Measurements from ENCODE around the gene CSF2RB.

CSF2RB gene

DNA sequence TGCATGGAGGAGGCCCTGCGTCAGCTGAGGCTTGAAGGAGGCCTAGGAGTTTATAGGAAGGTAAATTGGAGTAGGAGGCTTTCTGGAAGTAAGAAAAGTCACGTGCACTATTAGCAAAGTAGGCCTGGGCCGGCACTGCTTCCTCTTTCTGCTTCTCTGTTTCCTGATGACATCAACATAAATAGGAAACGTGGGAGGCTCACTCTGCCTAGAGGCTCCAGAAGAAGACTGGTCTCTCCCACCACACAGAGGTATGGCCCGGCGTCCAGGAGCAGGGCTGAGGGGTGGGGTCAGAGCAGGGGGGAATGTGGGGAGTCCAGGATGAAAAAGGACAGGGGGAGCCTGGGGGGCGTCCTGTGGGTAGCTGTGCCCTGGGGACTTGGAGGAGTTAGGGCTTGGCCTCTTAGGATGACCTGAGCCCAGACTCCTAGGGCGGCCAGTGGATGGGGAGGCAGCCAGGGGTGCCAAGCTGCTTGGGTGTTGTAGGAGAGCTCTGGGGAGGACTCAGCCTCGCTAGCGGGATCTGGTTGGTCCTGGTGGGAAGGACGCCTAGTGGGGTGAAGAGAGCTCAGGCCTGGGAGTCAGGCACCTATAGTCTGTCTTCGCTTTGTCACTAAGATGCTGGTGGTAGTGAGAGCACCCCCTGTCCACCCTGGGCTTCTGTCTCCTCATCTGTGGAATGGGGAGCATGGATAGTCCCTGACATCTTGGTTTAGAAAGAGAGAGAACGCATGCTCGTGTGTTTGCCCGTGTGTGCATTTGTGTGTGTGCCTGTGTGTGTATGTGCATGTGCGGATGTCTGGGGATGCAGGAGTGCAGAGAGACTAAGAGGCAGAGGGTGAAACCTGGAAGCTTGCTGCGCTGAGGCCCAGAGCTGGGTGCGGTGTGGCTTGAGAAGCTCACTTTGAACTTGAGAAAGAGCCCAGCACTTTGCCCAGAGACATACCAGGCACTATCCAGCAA lies at the start of gene CSF2RB:
Gene CSF2RB, plus strand, starts transcription at position 202 of the 963 bp plus-strand sequence. CDS start 8,580 bp downstream, outside the sequence.
- H3K27ac Mint-ChIP-seq = peak within 1 kb of the TSS; percentile 93
- peak within 1 kb of the TSS; percentile 92 for H3K4me3 Mint-ChIP-seq

DNA sequence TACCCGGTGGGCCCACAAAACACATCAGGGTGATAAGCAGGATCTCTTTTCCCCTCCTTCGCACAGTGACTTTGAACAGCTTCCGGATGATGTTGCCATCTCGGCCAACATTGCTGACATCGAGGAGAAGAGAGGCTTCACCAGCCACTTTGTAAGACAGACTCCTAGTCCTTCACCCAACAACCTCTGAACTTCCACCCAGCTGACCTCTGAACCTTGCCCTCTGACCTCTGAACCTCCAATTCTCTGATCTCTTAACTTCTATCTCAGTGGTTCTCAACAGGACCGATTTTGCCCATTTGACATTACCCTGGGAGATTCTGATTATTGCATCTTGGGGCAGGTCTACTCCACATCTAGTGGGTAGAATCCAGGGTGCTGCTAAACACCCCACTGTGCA lies 49.4 kb upstream of the CSF2RB start:
- intact Hi-C loops (cut with micrococcal nuclease) = loop anchor here (5.0 kb wide), 1 partner anchor 103 kb away; no protein-coding TSS in a partner anchor
- peak overlapping the region; percentile 49 for H3K27ac Mint-ChIP-seq
- H3K4me1 Mint-ChIP-seq (ENCODE audit: low read depth) = peaks cover 91% of the 10 kb centered on the region
- H3K36me3 Mint-ChIP-seq (ENCODE audit: low read depth) = peaks cover 61% of the 10 kb centered on the region
- H3K4me3 Mint-ChIP-seq = no peak overlapping the region
- no peaks in the 10 kb centered on the region for H3K9me3 Mint-ChIP-seq
- H3K27me3 Mint-ChIP-seq = no peaks in the 10 kb centered on the region

More for the DNA sequence above, at the start of gene CSF2RB:
- Mint-ChIP-seq H3K9me3 (no peaks in the 10 kb centered on the region), H3K27me3 (no peaks in the 10 kb centered on the region), H3K36me3 (ENCODE audit: low read depth) (peaks cover 44% of the 10 kb centered on the region), H3K4me1 (ENCODE audit: low read depth) (peaks cover 63% of the 10 kb centered on the region)
- intact Hi-C loops (cut with micrococcal nuclease) = loop anchor here (2.0 to 5.0 kb wide), 2 partner anchors 57 to 64 kb away; no protein-coding TSS in a partner anchor

DNA sequence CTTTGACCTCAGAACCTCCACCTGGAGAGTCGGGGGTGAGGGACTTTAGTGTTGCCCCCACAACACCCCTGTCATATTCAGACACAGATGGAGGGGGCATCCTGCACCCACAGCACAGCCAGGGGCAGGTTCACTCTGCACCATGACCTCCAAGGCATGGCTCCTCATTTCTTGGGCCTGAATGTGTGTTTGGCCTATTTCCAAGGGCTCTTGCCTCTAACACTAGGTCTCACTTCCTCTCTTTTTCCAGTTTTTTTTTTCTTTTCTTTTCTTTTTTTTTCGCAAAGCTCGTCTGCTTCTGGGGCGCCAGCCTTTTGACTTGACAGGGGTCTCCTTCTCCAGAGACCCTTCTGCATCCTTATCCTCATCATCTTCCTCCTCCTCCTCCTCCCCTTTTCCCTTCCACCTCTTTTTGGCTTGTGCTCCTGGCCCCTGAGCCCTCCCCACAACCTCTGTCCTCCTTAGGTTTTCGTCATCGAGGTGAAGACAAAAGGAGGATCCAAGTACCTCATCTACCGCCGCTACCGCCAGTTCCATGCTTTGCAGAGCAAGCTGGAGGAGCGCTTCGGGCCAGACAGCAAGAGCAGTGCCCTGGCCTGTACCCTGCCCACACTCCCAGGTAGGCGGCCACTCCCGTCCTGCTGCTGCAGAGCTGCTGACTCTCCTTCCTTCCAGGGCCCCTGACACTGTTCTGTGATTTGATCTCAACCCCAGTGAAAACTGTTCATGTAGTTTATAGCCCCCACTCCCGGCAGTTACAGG lies 48.8 kb upstream of the CSF2RB start:
- intact Hi-C loops (cut with micrococcal nuclease) = loop anchor here (5.0 kb wide), 1 partner anchor 103 kb away; no protein-coding TSS in a partner anchor
- Mint-ChIP-seq H3K27me3 (no peaks in the 10 kb centered on the region), H3K9me3 (no peaks in the 10 kb centered on the region), H3K36me3 (ENCODE audit: low read depth) (peaks cover 67% of the 10 kb centered on the region), H3K4me1 (ENCODE audit: low read depth) (peaks cover 84% of the 10 kb centered on the region), H3K4me3 (peak overlapping the region; percentile 27), H3K27ac (peak overlapping the region; percentile 49)

DNA sequence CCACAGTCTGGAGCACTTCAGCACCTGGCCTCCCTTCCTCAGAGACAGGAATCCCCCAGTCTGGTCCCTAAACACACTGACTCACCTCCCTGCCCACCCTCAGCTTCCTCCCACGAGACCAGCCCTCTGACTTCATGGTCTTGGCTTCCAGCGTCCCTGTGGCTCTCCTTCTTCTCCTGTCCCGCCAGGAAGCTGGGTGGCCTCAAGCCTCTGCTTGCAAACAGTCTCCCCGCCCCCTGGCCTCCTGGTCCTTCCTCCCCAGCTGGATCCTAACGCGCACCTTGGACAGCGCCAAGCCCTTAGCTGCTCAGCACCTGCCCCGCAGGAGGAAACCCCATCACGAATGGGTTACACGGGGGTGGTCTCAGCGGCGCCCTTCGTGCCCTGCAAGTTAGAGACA lies 48.1 kb upstream of the CSF2RB start:
- H3K27ac Mint-ChIP-seq = peak overlapping the region; percentile 49
- intact Hi-C loops (cut with micrococcal nuclease) = no loop called here

DNA sequence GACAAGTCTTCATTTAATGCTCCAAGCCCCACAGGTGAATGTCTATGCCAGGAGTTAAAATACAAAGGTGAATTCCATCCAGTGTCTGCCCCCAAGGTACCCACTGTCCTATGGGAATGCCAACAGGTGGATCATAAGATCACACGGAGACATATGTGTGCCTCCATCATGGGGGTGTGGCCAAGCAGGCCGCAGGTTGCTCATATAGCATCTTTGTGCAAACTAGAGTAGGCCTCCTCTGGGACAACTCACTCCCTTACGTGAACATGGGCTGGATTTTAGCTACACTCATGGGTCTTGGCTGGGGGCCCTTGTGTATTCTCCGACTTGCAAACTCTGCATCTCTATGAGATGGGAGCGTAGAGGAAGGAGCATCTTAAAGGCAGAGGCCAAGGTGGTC lies 45.7 kb upstream of the CSF2RB start:
- H3K4me1 Mint-ChIP-seq (ENCODE audit: low read depth) = peaks cover 79% of the 10 kb centered on the region
- peaks cover 98% of the 10 kb centered on the region for H3K36me3 Mint-ChIP-seq (ENCODE audit: low read depth)
- H3K9me3 Mint-ChIP-seq = no peaks in the 10 kb centered on the region
- no peaks in the 10 kb centered on the region for H3K27me3 Mint-ChIP-seq
- no peak overlapping the region for H3K27ac Mint-ChIP-seq
- no peak overlapping the region for H3K4me3 Mint-ChIP-seq
- intact Hi-C loops (cut with micrococcal nuclease) = no loop called here

More for the DNA sequence above, 48.1 kb upstream of the CSF2RB start:
- no peaks in the 10 kb centered on the region for H3K27me3 Mint-ChIP-seq
- H3K36me3 Mint-ChIP-seq (ENCODE audit: low read depth) = peaks cover 74% of the 10 kb centered on the region
- H3K4me3 Mint-ChIP-seq = no peak overlapping the region
- H3K9me3 Mint-ChIP-seq = no peaks in the 10 kb centered on the region
- H3K4me1 Mint-ChIP-seq (ENCODE audit: low read depth) = peaks cover 80% of the 10 kb centered on the region

DNA sequence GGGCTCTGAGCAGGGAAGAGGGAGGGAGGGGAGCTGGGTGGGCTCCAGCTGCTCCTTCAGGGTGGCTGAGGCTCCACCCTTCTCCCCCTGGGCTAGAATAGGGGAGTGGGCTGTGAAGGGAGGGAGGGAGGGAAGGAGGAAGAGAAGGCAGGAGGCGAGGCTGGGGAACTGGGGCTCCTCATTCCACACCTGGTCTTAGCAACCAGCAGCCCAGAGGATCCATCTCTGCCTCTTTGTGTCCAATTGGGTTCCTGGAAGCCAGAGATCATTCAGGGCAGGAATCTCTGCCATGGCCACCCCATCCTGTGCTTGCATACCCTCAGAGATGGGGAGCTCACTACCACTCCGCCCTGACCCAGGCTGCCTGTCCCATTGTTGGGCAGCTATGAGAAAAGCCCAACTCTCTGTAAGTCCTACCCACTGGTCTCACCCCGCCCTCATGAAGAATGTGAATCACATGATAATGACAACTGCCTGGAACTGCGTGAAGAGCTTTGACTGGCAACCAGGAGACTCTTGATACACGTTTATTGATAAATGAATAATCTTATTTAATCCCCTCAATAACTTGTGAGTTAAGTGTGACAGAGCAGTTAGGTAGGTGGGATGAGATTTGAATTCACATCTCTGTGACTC lies 44.8 kb upstream of the CSF2RB start:
- Mint-ChIP-seq H3K9me3 (no peaks in the 10 kb centered on the region), H3K27ac (peak overlapping the region; percentile 17), H3K4me3 (no peak overlapping the region), H3K36me3 (ENCODE audit: low read depth) (peaks cover 100% of the 10 kb centered on the region), H3K4me1 (ENCODE audit: low read depth) (peaks cover 79% of the 10 kb centered on the region), H3K27me3 (no peaks in the 10 kb centered on the region)
- intact Hi-C loops (cut with micrococcal nuclease) = no loop called here

DNA sequence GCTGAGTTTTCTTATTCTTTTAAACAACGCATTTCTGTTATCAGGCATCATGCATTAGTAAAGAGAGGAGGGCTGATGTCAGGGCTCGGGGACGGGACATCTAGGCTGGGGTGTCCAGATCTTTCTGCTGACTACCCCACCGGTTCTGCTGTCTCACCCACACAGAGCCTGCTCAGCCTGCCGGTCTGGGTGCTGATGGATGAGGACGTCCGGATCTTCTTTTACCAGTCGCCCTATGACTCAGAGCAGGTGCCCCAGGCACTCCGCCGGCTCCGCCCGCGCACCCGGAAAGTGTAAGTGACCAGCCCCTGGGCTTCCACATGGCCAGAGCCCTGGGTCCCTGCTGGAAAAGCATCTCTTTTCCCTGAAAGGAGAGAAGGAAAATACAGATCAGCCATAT lies 43.2 kb upstream of the CSF2RB start:
- intact Hi-C loops (cut with micrococcal nuclease) = no loop called here
- Mint-ChIP-seq H3K4me3 (no peak overlapping the region), H3K27me3 (no peaks in the 10 kb centered on the region), H3K36me3 (ENCODE audit: low read depth) (peaks cover 100% of the 10 kb centered on the region), H3K4me1 (ENCODE audit: low read depth) (peaks cover 75% of the 10 kb centered on the region), H3K9me3 (no peaks in the 10 kb centered on the region), H3K27ac (peak overlapping the region; percentile 14)

DNA sequence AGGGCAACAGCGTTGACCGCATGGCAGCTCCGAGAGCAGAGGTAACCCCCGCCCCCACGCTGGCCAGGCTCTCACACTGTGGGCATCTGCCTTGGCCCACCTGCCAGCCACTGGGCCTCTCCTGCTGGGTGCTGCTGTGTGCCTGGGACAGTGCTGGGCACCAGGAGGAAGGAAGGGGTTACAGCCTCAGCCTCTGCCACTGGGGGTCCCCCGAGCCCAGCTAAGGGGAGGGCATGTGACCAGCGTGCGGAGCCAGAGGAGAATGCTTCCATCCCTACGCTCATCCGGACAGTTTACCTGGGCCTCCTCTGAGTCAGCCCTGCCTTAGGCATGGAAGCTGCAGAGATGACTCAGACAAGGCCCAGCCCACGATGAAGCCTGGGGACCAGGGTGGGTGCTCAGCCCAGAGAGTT lies 41.8 kb upstream of the CSF2RB start:
- H3K4me3 Mint-ChIP-seq = no peak overlapping the region
- peak overlapping the region; percentile 14 for H3K27ac Mint-ChIP-seq
- peaks cover 75% of the 10 kb centered on the region for H3K4me1 Mint-ChIP-seq (ENCODE audit: low read depth)
- intact Hi-C loops (cut with micrococcal nuclease) = no loop called here
- no peaks in the 10 kb centered on the region for H3K9me3 Mint-ChIP-seq
- peaks cover 100% of the 10 kb centered on the region for H3K36me3 Mint-ChIP-seq (ENCODE audit: low read depth)
- no peaks in the 10 kb centered on the region for H3K27me3 Mint-ChIP-seq

DNA sequence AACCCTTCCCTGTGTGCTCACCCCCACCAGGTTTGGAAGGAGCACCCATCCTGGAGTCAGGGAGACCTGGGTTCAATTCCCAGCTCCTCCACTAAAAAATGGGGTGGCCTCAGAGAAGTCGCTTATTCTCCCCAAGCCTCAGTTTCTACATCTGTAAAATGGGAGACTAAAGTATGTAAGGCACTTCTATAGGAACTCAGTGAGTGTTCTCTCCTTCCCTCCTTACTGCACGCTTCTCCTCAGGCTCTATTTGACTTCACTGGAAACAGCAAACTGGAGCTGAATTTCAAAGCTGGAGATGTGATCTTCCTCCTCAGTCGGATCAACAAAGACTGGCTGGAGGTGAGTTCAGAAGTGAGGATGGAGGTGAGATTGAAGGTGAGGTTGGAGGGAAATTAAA lies 41.3 kb upstream of the CSF2RB start:
- H3K36me3 Mint-ChIP-seq (ENCODE audit: low read depth) = peaks cover 100% of the 10 kb centered on the region
- H3K4me3 Mint-ChIP-seq = peak overlapping the region; percentile 30
- H3K9me3 Mint-ChIP-seq = no peaks in the 10 kb centered on the region
- H3K27me3 Mint-ChIP-seq = no peaks in the 10 kb centered on the region
- peaks cover 75% of the 10 kb centered on the region for H3K4me1 Mint-ChIP-seq (ENCODE audit: low read depth)
- intact Hi-C loops (cut with micrococcal nuclease) = no loop called here
- H3K27ac Mint-ChIP-seq = peak overlapping the region; percentile 83

DNA sequence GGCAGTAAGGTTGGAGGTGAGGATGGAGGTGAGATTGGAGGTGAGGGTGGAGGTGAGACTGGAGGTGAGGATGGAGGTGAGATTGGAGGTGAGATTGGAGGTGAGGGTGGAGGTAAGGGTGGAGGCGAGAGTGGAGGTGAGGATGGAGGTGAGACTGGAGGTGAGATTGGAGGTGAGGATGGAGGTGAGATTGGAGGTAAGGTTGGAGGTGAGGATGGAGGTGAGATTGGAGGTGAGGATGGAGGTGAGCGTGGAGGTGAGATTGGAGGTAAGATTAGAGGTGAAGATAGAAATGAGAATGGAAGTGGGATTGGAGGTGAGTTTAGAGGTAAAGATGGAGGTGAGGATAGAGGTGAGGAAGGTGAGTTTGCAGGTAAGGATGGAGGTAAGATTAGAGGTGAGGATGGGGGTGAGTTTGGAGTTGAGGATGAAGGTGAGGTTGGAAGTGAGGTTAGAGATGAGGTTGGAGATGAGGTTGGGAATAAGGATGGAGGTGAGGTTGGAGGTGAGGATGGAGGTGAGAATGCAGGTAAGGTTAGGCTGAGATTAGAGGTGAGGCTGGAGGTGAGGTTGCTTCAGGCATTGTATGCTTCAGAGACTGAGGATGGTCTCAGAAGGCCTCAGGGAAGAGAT lies 40.4 kb upstream of the CSF2RB start:
- intact Hi-C loops (cut with micrococcal nuclease) = no loop called here
- Mint-ChIP-seq H3K27me3 (no peaks in the 10 kb centered on the region), H3K4me1 (ENCODE audit: low read depth) (peaks cover 74% of the 10 kb centered on the region), H3K36me3 (ENCODE audit: low read depth) (peaks cover 100% of the 10 kb centered on the region), H3K4me3 (peak overlapping the region; percentile 35), H3K9me3 (no peaks in the 10 kb centered on the region), H3K27ac (peak overlapping the region; percentile 83)

DNA sequence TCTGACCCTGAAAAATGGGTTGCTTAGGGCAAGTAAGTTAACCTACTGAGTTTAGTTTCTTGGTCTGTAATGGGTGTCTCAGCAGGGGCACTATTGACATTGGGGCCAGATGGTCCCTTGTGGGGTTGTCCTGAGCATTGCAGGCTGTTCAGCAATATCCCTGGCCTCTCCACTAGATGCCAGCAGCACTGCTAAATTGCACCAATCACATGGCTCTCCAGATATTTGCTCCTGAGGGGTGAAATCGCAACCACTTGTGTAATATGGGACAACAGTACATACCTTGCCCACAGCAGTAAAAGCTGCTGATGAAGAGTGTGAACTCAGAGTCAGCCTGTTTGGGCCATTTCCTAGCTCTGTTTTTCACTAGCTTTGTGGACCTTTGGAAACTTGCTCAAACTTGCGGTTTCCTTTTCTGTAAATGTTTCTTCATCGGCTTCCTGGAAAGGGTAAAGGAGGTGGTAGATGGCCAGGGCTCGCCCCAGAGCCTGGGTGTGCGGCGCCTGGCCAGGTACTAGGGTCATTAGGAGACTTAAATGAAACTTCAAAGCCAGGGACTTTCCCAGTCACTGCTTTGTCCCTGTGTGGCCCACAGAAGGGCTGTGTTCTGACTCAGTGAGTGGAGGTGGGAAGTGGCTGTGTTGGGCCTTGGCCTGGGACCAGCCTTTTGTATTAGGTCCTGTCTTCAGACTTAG lies 39.7 kb upstream of the CSF2RB start:
- H3K27ac Mint-ChIP-seq = peak overlapping the region; percentile 83
- H3K4me3 Mint-ChIP-seq = no peak overlapping the region
- peaks cover 100% of the 10 kb centered on the region for H3K36me3 Mint-ChIP-seq (ENCODE audit: low read depth)
- no peaks in the 10 kb centered on the region for H3K9me3 Mint-ChIP-seq
- no peaks in the 10 kb centered on the region for H3K27me3 Mint-ChIP-seq
- peaks cover 66% of the 10 kb centered on the region for H3K4me1 Mint-ChIP-seq (ENCODE audit: low read depth)
- intact Hi-C loops (cut with micrococcal nuclease) = no loop called here

DNA sequence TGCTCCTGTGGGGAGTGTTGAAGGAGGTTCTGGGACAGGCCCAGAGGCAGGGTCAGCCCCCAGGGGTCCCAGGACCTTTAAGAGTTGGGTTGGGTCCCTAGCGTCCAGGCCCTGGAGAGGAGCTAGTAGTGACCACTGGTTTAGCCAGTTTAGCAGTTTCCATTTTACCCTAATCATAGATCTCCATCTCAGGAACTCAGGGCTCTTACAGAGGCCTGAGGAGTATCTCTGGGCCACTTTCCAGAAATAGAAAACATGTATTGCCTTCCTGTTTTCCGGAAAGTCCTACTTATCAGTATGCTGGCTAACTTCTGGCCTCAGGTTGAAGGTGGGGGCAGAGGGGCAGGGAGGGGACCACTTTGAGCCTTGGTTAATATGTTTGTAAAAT lies 39.1 kb upstream of the CSF2RB start:
- Mint-ChIP-seq H3K27ac (peak overlapping the region; percentile 83), H3K4me3 (no peak overlapping the region), H3K9me3 (no peaks in the 10 kb centered on the region), H3K36me3 (ENCODE audit: low read depth) (peaks cover 100% of the 10 kb centered on the region), H3K4me1 (ENCODE audit: low read depth) (peaks cover 64% of the 10 kb centered on the region), H3K27me3 (no peaks in the 10 kb centered on the region)
- intact Hi-C loops (cut with micrococcal nuclease) = no loop called here

DNA sequence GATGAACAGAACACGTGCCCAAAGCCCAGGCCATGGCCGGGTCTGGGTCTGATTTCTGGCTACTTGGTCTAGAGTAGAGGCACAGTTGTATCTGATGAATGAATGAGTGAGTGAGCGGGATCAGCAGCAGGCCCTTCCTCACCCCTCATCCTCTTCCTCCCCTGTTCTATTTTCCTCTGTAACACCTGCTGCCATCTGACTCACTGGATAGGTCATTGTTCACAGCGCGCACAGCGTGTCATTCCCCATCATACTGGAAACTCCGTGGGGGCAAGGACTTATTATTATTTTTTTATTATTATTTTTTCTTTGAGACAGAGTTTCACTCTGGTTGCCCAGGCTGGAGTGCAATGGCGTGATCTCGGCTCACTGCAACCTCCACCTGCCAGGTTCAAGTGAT lies 38.7 kb upstream of the CSF2RB start:
- H3K4me3 Mint-ChIP-seq = no peak overlapping the region
- peaks cover 97% of the 10 kb centered on the region for H3K36me3 Mint-ChIP-seq (ENCODE audit: low read depth)

More for the DNA sequence above, 38.7 kb upstream of the CSF2RB start:
- H3K27ac Mint-ChIP-seq = peak overlapping the region; percentile 83
- H3K27me3 Mint-ChIP-seq = no peaks in the 10 kb centered on the region
- H3K9me3 Mint-ChIP-seq = peaks cover under 1% of the 10 kb centered on the region
- peaks cover 64% of the 10 kb centered on the region for H3K4me1 Mint-ChIP-seq (ENCODE audit: low read depth)
- intact Hi-C loops (cut with micrococcal nuclease) = no loop called here

Data from dendritic cell treated with granulocyte-macrophage colony-stimulating factor and Interleukin-4, amounts not matched to agents 40 ng/mL and 50 ng/mL, for 4 days (primary cell).